Measurements from ENCODE around the gene ULK2. TPM values are rescaled to one million over a fixed set of nuclear protein-coding genes. Genes with fewer than 3 reads are reported as not detected.

The ULK2 gene
- total RNA-seq, 1 experiment from 2014 or later, result 12.7 TPM

GRCh38 chr17:19904924-19905323, 37.2 kb upstream of the ULK2 start:
- Histone ChIP-seq H3K79me2 (ENCODE audit: insufficient read depth, low read length) (no peaks in the 10 kb centered on the region), H3K9me2 (ENCODE audit: insufficient read depth) (no peaks in the 10 kb centered on the region), H3K36me3 (ENCODE audit: control insufficient read depth in 1 of 2, insufficient read depth in 2 of 2, low read length in 2 of 2) (peaks cover 32 to 41% of the 10 kb centered on the region in 2 experiments), H3K9ac (ENCODE audit: low read length) (no peak overlapping the region), H3K4me1 (ENCODE audit: control insufficient read depth in 1 of 2, insufficient read depth in 2 of 2, low read length in 2 of 2) (peaks cover 0 to 13% of the 10 kb centered on the region in 2 experiments; a peak in 2 of 4 replicates), H2AFZ (ENCODE audit: low read depth, low read length, poor library complexity, severe bottlenecking) (no peak overlapping the region), H3K27ac (ENCODE audit: low read depth, low read length) (no peak overlapping the region), H4K20me1 (ENCODE audit: insufficient read depth) (no peaks in the 10 kb centered on the region), H3K4me3 (replicated peaks in 1 of 2; ENCODE audit: low read depth in 1 of 2, low read length in 2 of 2) (no peak overlapping the region), H3K9me3 (ENCODE audit: control insufficient read depth in 1 of 2, insufficient read depth in 1 of 2, low read depth in 1 of 2, low read length in 2 of 2) (no peaks in the 10 kb centered on the region), H3K27me3 (ENCODE audit: insufficient read depth, low read length) (no peaks in the 10 kb centered on the region), H3K4me2 (ENCODE audit: low read length) (no peak overlapping the region)
- ChIA-PET RAD21 (ENCODE audit: low non-redundant PET in 1 of 2, low total read pairs in 2 of 2, uncharacterized antibody in 2 of 2, unreplicated experiment in 2 of 2) (no interaction called here), CTCF (no interaction called here), POLR2A (no interaction called here)
- TF ChIP-seq SP1 (IDR thresholded peaks at IDR 0.05; ENCODE audit: low read depth), result no peak
- TF ChIP-seq ZFX (IDR thresholded peaks at IDR 0.05), result no peak
- TF ChIP-seq TCF7L2 (IDR thresholded peaks at IDR 0.05; ENCODE audit: borderline replicate concordance, extremely low read depth, insufficient read depth, insufficient read length), result no peak
- no peak for TF ChIP-seq FOSL1 (IDR thresholded peaks at IDR 0.05; ENCODE audit: low read depth)
- TF ChIP-seq RAD21 (IDR thresholded peaks at IDR 0.05; ENCODE audit: low read depth), result no peak
- TF ChIP-seq ATF3 (IDR thresholded peaks at IDR 0.05), result no peak
- BruUV-seq (replicated peaks), result no TSS peak
- ATAC-seq, result no peak
- DNase-seq (ENCODE audit: low read depth, low spot score), result no peak
- intact Hi-C loops (cut with micrococcal nuclease), result no loop called here

GRCh38 chr17:19904412-19904811, 36.7 kb upstream of the ULK2 start:
- POLR2A ChIA-PET, result no interaction called here
- RAD21 ChIA-PET (ENCODE audit: low non-redundant PET in 1 of 2, low total read pairs in 2 of 2, uncharacterized antibody in 2 of 2, unreplicated experiment in 2 of 2), result no interaction called here
- Histone ChIP-seq H3K4me2 (ENCODE audit: low read length) (no peak overlapping the region), H3K4me3 (replicated peaks in 1 of 2; ENCODE audit: low read depth in 1 of 2, low read length in 2 of 2) (no peak overlapping the region), H3K9ac (ENCODE audit: low read length) (no peak overlapping the region), H3K36me3 (ENCODE audit: control insufficient read depth in 1 of 2, insufficient read depth in 2 of 2, low read length in 2 of 2) (peaks cover 28 to 37% of the 10 kb centered on the region in 2 experiments), H3K27ac (ENCODE audit: low read depth, low read length) (no peak overlapping the region), H3K9me3 (ENCODE audit: control insufficient read depth in 1 of 2, insufficient read depth in 1 of 2, low read depth in 1 of 2, low read length in 2 of 2) (no peaks in the 10 kb centered on the region), H4K20me1 (ENCODE audit: insufficient read depth) (no peaks in the 10 kb centered on the region), H3K9me2 (ENCODE audit: insufficient read depth) (no peaks in the 10 kb centered on the region), H2AFZ (ENCODE audit: low read depth, low read length, poor library complexity, severe bottlenecking) (no peak overlapping the region), H3K27me3 (ENCODE audit: insufficient read depth, low read length) (no peaks in the 10 kb centered on the region), H3K79me2 (ENCODE audit: insufficient read depth, low read length) (no peaks in the 10 kb centered on the region), H3K4me1 (ENCODE audit: control insufficient read depth in 1 of 2, insufficient read depth in 2 of 2, low read length in 2 of 2) (peaks cover 0 to 8% of the 10 kb centered on the region in 2 experiments; a peak in 2 of 4 replicates)
- CTCF ChIA-PET, result no interaction called here
- DNase-seq (ENCODE audit: low read depth, low spot score) (no peak), ATAC-seq (no peak)
- no TSS peak for BruUV-seq (replicated peaks)
- intact Hi-C loops (cut with micrococcal nuclease), result no loop called here
- TF ChIP-seq FOSL1 (IDR thresholded peaks at IDR 0.05; ENCODE audit: low read depth) (no peak), ZBTB33 (IDR thresholded peaks at IDR 0.05; ENCODE audit: extremely low read depth, insufficient replicate concordance, low read length) (no peak), ZFX (IDR thresholded peaks at IDR 0.05) (no peak), TCF7L2 (IDR thresholded peaks at IDR 0.05; ENCODE audit: borderline replicate concordance, extremely low read depth, insufficient read depth, insufficient read length) (no peak), JUND (IDR thresholded peaks at IDR 0.05) (no peak), EGR1 (IDR thresholded peaks at IDR 0.05; ENCODE audit: low read depth) (no peak), CTCF (IDR thresholded peaks at IDR 0.05 in 2 of 3, conservative IDR thresholded peaks at IDR 0.05 in 1 of 3; ENCODE audit: borderline replicate concordance in 1 of 3, insufficient read depth in 1 of 3, low read depth in 2 of 3, low read length in 2 of 3) (no peak), ELF1 (IDR thresholded peaks at IDR 0.05; ENCODE audit: borderline replicate concordance, low read depth) (no peak), YY1 (IDR thresholded peaks at IDR 0.05; ENCODE audit: extremely low read depth, insufficient replicate concordance, low read depth, low read length) (no peak), CBX3 (IDR thresholded peaks at IDR 0.05; ENCODE audit: low read depth) (no peak), POLR2AphosphoS5 (IDR thresholded peaks at IDR 0.05; ENCODE audit: low read depth, low read length) (no peak), SRF (IDR thresholded peaks at IDR 0.05; ENCODE audit: low read depth) (no peak), EZH2phosphoT487 (IDR thresholded peaks at IDR 0.05; ENCODE audit: borderline replicate concordance) (no peak), MAX (IDR thresholded peaks at IDR 0.05) (no peak), ZNF274 (IDR thresholded peaks at IDR 0.05; ENCODE audit: low read depth, low read length) (no peak)
